Measurements from ENCODE around the gene RAPSN.

RAPSN gene

DNA sequence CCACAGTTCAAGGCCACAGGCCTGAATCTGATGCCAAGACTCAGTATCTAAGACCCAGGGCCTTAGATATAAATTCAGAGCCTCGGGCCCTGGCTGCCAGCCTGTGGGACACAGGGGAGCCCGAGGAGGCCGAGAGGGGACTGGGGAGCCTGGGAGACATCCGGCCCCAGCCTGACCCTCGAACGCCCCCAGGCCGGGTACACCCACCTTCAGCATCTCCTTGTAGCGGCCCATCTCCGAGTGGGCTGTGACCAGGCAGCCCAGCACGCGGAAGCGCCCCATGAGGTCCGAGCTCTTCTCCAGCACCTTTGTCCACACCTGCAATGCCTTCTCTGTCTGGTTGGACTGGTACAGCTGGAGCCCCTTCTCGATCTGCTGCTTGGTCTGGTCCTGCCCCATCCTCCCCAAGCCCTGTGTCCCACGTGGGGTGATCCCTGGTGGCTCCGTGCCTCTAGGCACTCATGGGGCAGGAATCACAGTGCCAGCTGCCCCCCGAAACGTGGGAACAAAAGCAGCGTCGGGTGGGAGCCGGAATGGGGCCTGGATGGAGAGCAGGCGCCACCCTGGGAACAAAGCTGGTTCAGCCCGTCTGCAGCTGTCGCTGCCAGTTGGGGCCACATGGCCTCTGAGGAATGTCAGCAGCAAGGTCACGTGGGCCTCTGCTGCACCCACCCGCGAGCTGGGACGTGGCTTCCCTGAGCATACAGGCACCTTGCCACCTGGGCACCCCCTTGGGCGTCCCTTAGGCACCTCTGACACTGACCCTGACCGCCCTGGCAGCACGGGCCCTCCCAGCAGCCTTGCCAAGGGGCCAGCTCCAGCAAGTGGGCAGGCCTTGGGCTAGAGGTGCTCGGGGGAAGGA lies at the start of gene RAPSN:
RAPSN (minus strand) TSS at position 571 of the 862 bp plus-strand sequence; CDS start at position 399, 172 bp downstream.
- no peak for DNase-seq

DNA sequence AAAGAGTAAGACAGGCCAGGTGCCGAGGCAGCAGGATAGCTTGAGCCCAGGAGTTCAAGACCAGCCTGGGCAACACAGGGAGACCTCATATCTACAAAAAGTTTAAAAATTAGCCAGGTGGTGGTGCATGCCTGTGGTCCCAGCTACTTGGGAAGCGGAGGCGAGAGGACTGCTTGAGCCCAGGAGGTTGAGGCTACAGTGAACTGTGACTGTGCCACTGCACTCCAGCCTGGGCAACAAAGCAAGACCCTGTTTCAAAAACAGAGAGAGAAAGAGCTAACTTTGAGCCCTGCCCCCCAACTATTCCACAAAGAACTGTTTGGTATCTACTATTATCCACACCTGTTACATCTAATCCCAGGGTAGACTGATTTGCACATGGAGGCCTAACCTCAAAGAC lies 49.2 kb upstream of the RAPSN start:
- DNase-seq: no peak

- DNase-seq: no peak
These were observed 47.9 kb upstream of the RAPSN start for GRCh38 chr11:47496808-47497207.

DNA sequence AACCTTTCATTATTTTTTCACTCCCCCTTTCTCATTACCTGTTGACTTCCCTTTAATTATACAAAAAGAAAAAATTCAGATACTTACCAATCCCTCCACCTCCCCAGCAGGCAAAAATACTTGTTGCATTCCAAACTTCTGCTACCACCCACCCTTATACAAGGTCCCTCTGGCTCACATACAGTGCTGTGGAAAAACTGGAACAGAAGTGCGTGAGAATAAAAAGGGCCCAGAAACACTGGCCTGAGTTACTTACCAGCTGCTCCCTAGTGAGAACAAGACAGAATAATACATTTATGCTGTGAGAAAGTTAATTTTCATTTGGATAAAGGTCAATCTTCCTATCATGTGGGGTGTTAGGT lies 46.9 kb upstream of the RAPSN start:
- DNase-seq: no peak

DNA sequence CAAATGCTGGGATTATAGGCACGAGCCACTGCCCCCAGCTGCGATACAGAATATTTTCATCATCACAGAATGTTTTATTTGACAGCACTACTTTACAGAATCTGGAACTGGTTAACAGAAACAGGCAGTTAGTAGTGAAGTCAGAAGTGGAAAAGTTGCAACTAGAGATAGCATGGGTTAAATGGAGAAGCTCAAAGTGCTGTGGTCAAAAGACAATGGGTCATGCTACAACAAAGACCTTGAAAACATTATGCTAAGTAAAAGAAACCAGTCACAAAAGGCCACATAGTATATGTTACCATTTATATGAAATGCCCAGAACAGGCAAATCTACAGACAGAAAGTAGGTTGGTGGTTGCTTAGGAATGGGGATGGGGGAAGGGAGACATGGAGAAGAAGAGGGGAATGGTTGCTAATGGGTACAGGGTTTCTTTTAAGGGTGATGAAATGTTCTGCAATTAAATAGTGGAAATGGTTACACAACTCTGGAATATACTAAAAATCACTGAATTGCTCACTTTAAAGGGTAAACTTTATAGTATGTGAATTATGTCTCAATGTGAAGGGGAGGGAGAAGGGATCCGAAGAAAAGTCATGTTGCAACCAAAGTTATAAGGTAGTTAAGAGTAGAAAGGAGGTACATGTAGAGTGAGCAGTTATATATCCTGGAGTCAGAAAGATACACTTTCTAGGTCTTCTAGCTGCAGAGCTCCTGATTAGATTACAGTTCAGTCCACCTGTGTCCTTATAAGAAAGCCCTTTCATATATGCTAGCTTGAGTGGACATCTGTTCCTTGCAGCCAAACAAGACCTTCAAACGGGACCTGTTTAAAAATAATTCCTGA lies 46.3 kb upstream of the RAPSN start:
- no peak for DNase-seq

DNA sequence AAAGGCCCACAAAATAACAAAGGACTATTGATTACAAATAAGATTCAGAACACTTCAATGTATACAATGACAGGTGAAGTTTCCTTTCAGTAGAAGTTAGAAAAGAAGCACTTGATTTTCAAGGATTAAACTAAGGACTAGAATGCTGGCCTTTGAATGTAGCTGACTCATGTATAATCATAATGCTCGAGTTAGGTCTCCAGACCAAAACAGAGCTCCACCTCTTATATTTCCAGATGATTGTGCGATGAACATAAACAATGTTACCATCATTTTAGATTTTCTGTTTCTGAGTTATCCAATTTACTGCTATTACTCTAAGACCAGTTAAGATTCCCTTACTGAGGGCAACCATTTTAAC lies 40.4 kb upstream of the RAPSN start:
- DNase-seq: no peak

GRCh38 chr11:47488674-47489394 lies 39.9 kb upstream of the RAPSN start:
- DNase-seq: no peak

- no peak for DNase-seq
These were observed 39.2 kb upstream of the RAPSN start for GRCh38 chr11:47488111-47488510.

- DNase-seq: no peak
These were observed 38.5 kb upstream of the RAPSN start for GRCh38 chr11:47487421-47487820.

DNA sequence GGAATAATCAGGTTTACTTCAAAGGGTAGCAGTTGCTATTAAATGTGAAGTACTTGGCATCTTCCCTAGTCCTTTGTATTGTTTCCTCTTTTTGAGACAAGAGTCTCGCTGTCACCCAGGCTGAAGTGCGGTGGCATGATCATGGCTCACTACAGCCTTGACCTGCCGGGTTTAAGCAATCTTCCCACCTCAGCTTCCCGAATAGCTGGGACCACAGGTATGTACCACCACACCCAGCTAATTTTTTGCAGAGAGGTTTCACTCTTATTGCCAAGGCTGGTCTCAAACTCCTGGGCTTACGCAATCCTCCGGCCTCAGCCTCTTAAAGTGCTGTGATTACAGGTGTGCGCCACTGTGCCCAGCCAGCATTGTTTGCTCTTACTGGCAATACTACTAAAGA lies 36.2 kb upstream of the RAPSN start:
- no peak for DNase-seq

DNA sequence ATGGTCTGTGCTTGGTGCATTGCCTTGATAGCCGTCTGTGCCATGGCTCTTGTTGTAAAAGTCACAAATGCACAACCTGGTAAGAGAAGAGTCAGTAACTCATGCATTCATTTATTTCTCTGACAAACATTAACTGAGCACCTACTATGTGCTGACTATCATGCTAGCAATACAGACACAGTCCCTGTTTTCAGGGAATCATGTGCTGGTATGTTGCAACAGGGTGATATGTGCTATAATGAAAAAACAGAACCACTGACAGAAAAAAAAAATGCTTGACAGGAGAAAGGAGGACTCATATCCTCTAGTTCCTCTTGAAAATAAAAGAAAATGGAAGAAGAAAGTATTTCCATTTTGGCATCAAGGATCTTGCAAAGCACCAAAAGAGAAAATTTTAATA lies 34.5 kb upstream of the RAPSN start:
- DNase-seq: no peak

DNA sequence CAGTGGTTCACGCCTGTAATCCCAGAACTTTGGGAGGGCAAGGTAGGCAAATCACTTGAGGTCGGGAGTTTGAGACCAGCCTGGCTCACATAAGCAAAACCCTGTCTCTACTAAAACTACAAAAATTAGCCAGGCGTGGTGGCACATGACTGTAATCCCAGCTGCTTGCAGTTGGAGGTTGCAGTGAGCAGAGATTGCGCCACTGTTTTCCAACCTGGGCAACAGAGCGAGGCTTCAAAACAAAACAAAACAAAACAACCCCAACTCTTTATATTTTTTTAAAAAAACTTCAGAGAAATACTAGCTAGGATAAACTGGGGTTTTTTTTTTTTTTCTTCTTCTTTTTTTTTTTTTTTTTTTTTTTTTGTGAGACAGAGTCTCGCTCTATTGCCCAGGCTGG lies 31.8 kb upstream of the RAPSN start:
- no peak for DNase-seq

DNA sequence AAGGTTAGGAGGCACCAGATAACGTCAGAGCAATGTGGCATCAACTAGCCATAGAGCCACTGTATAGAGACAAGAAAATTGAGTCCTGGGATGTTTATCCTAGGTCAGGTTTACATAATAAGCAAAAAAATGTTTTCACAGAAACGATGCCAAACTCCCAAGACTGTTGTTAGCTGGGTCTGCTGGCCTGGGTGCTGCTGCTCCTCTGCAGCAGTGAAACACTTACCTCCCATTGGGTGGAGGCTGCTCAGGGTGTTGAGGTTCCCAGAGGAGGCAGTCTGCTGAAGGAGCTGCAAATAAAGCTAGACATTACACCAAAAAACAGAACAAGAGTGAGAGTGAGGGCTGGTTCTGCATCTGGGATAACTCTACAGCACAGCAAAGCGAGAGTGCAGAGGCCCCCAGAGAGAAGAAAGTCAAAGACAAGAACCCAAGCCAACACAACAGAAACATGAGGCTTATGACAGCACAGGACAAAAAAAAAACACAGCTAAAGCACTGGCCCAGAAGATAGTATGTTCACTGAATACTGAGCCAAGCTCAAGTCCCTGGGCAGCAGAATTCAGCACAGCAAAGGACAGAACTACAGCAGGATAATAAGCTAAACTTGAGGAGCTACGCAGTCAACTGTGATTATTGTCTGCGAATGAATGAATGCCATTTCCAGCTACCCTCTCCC lies 29.9 kb upstream of the RAPSN start:
- DNase-seq: no peak

DNA sequence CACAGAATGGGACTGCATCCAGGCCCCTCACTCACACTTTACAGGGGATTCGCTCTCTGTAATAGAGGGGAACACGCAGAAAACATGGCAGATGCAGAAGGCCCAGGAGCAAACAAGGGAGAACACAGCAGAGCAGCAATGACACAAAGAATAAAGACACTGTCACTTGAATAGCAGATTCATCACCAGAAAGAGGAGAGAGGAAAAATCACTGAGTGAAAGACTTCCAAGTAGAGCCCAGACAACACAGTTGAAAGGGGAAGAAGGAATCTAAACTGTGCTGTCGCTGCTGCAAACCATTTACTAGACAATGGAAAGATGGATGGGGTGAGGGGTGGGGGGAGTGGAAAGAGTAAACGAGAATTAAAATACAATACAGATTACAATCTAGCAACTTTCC lies 28.8 kb upstream of the RAPSN start:
- no peak for DNase-seq

DNA sequence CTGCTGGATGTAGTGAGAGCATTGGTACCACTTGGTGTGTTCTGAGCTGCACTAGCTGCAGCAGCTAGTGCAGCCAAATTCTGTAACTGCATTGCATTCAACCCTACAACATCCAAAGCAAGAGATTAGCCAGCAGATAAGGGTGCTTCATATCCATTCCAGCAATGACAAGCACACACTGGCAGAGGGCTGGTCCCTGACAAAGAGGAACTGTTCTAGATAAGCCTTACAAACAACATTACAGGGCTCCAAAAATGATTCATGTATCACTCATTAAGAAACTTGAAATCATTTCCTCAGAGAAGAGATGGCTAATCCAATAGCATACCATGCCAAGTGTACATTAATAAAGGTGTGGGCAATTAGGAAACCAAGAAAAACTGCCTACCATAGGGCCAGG lies 28.4 kb upstream of the RAPSN start:
- no peak for DNase-seq

DNA sequence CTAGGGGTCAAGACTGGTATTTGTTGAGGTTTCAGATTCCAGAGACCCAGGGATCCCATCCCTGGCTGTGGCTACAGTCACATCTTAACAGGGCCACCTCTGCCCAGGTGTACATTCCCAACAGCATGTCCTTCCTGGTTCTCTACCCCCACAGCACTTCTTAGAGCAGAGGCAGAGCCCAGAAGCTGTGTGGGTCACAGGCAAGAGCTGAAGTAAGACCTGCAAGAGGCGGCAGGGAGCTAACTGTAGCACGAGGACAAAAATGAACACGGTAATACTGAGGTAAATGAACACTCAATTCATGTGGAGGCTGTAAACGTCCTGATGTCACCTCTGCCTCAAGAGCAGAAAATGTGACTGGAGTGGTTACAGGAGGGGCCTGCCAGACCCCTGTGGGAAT lies 21.7 kb upstream of the RAPSN start:
- no peak for DNase-seq

GRCh38 chr11:47469361-47470179 lies 20.6 kb upstream of the RAPSN start:
- DNase-seq: no peak

- no peak for DNase-seq
These were observed 19.8 kb upstream of the RAPSN start for GRCh38 chr11:47468598-47469214.

- no peak for DNase-seq
These were observed 18.4 kb upstream of the RAPSN start for GRCh38 chr11:47467357-47467756.

- DNase-seq: no peak
These were observed 17.8 kb upstream of the RAPSN start for GRCh38 chr11:47466701-47467250.

DNA sequence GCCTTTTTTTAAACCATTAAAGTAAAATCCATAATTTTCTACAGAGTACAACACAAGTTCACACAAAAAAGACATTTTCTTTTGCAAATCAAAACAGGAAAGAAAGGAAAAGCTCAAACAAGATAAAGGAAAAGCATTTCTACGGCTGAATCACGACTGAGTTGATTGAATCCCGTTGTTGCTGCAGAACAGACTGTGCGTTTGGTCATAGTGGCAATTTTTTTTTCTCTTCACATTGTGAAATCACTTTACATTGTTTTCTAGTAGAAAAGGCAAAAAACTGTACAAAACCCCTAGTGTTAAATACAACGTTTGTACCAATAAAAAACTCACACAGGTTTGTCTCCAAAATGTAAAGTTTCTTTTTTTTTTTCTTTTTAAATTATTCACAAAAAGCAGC lies 17.3 kb upstream of the RAPSN start:
- DNase-seq: no peak
